Astrocyte (in vitro differentiated cells and primary cell): ENCODE measurements around the gene PRRG2. TPM values are rescaled to one million over a fixed set of nuclear protein-coding genes. Genes with fewer than 3 reads are reported as not detected.
A peak's percentile ranks its signal among the peaks of the same experiment; 100 is the strongest.

Experiments
- DNase-seq: peaks from one replicate; pipeline ENCODE4 v3.0.0-alpha.2; 2010; ENCODE audit warnings: low read depth
- FAIRE-seq: peaks from 2 replicates; lab custom pipeline; 2011; peaks lifted over from hg19 to GRCh38; lab: Jason Lieb, UNC
- H2AFZ ChIP-seq: 2 replicates; pipeline ENCODE4 v1.6.0; 2012; ENCODE audit warnings: low read depth, low read length, inconsistent platforms
- H3K27ac ChIP-seq: 2 replicates; pipeline ENCODE4 v1.5.1; 2011; ENCODE audit warnings: low read depth, low read length, inconsistent platforms
- H3K27me3 ChIP-seq: 2 replicates; pipeline ENCODE4 v1.6.0; 2011; ENCODE audit warnings: low read length, inconsistent platforms; ENCODE audit not compliant: insufficient read depth
- H3K36me3 ChIP-seq: 2 replicates; pipeline ENCODE4 v1.5.1; 2011; ENCODE audit warnings: low read length, inconsistent platforms; ENCODE audit not compliant: insufficient read depth
- H3K4me1 ChIP-seq: 2 replicates; pipeline ENCODE4 v1.5.1; 2011; ENCODE audit warnings: low read length, inconsistent platforms; ENCODE audit not compliant: insufficient read depth
- H3K4me2 ChIP-seq: 2 replicates; pipeline ENCODE4 v1.6.0; 2012; ENCODE audit warnings: low read length, inconsistent platforms
- H3K4me3 ChIP-seq: 2 replicates; pipeline ENCODE4 v1.5.1; 2011; ENCODE audit warnings: low read depth, mild to moderate bottlenecking, low read length, inconsistent platforms; ENCODE audit not compliant: insufficient read depth
- H3K79me2 ChIP-seq: 2 replicates; pipeline ENCODE4 v1.6.0; 2012; ENCODE audit warnings: mild to moderate bottlenecking, low read length, inconsistent platforms; ENCODE audit not compliant: insufficient read depth
- H3K9ac ChIP-seq: 2 replicates; pipeline ENCODE4 v1.6.0; 2012; ENCODE audit warnings: mild to moderate bottlenecking, low read length, inconsistent platforms
- H3K9me3 ChIP-seq: 2 replicates; pipeline ENCODE4 v1.5.1; 2012; ENCODE audit warnings: low read depth, mild to moderate bottlenecking, low read length, inconsistent platforms; ENCODE audit not compliant: insufficient read depth
- H4K20me1 ChIP-seq: 2 replicates; pipeline ENCODE4 v1.6.0; 2012; ENCODE audit warnings: low read length, inconsistent platforms; ENCODE audit not compliant: insufficient read depth
- H3K27ac Mint-ChIP-seq: one replicate; pipeline ENCODE4 v1.8.0; 2021; ENCODE audit warnings: mild to moderate bottlenecking, mixed read lengths; ENCODE audit not compliant: unreplicated experiment
- H3K27me3 Mint-ChIP-seq: one replicate; pipeline ENCODE4 v1.8.0; 2021; ENCODE audit warnings: low read depth, mixed read lengths; ENCODE audit not compliant: unreplicated experiment
- H3K36me3 Mint-ChIP-seq: one replicate; pipeline ENCODE4 v1.8.0; 2021; ENCODE audit warnings: low read depth, mixed read lengths; ENCODE audit not compliant: unreplicated experiment
- H3K4me1 Mint-ChIP-seq: one replicate; pipeline ENCODE4 v1.8.0; 2021; ENCODE audit warnings: low read depth, mixed read lengths; ENCODE audit not compliant: unreplicated experiment
- H3K4me3 Mint-ChIP-seq: one replicate; pipeline ENCODE4 v1.8.0; 2021; ENCODE audit warnings: mild to moderate bottlenecking, moderate library complexity, mixed read lengths; ENCODE audit not compliant: unreplicated experiment
- H3K9me3 Mint-ChIP-seq: one replicate; pipeline ENCODE4 v1.8.0; 2021; ENCODE audit warnings: mild to moderate bottlenecking, mixed read lengths; ENCODE audit not compliant: unreplicated experiment
- CTCF ChIP-seq: IDR thresholded peaks from 2 replicates; pipeline ENCODE4 v1.5.1; 2011; ENCODE audit warnings: low read depth, mild to moderate bottlenecking, inconsistent platforms, low read length, moderate library complexity; ENCODE audit not compliant: insufficient read depth
- EZH2 ChIP-seq: IDR thresholded peaks from 2 replicates; pipeline ENCODE4 v1.6.1; 2012; ENCODE audit warnings: mild to moderate bottlenecking, low read length, inconsistent platforms; ENCODE audit not compliant: insufficient read depth
- total RNA-seq: library from RNA; stranded (reverse); gene quantifications from 2 replicates; pipeline ENCODE4 v1.2.1, GENCODE V29; 2021

PRRG2 gene
- total RNA-seq, 1 donor from 2014 or later: 1.3 TPM

- Mint-ChIP-seq H3K4me1 (peaks cover 32% of the 10 kb centered on the region), H3K4me3 (peak within 1 kb of the TSS; percentile 100), H3K36me3 (peaks cover 3% of the 10 kb centered on the region), H3K27ac (peak within 1 kb of the TSS; percentile 100), H3K27me3 (no peaks in the 10 kb centered on the region), H3K9me3 (peaks cover 1% of the 10 kb centered on the region)
- Histone ChIP-seq H3K4me1 (peaks cover 40% of the 10 kb centered on the region), H3K27me3 (no peaks in the 10 kb centered on the region), H2AFZ (no peak within 1 kb of the TSS), H3K9me3 (no peaks in the 10 kb centered on the region), H3K27ac (peak within 1 kb of the TSS; percentile 99), H4K20me1 (peaks cover 21% of the 10 kb centered on the region), H3K36me3 (no peaks in the 10 kb centered on the region), H3K79me2 (peaks cover 42% of the 10 kb centered on the region), H3K4me2 (peak within 1 kb of the TSS; percentile 96), H3K9ac (peak within 1 kb of the TSS; percentile 100), H3K4me3 (peak within 1 kb of the TSS; percentile 79)
- FAIRE-seq (peak; percentile 80), DNase-seq (peak; percentile 99)
- TF ChIP-seq EZH2 (no peak), CTCF (no peak)
These were observed 59.2 kb downstream of the PRRG2 start, which contains the start of gene RRAS for GRCh38 chr19:49640113-49640898. Gene RRAS, minus strand, starts transcription at chr19:49640143. Its CDS starts 45 bp downstream, at chr19:49640098.

Other genes starting within 250 kb of the PRRG2 start
- 0.20 TPM in 1 of 2 replicates, not detected in the other for gene CD37, start 245.9 kb upstream of the PRRG2 start, total RNA-seq
- 46.5 and 58.2 TPM in 2 replicates for gene TEAD2, start 218.9 kb upstream of the PRRG2 start, total RNA-seq
- 0.89 and 1.1 TPM in 2 replicates for gene DKKL1, start 217.4 kb upstream of the PRRG2 start, total RNA-seq
- gene KASH5, start 193.1 kb upstream of the PRRG2 start, total RNA-seq: not detected in 2 replicates
- not detected in 2 replicates for gene PTH2, start 157.9 kb upstream of the PRRG2 start, total RNA-seq
- gene GFY, start 155.9 kb upstream of the PRRG2 start, total RNA-seq: not detected in 2 replicates
- 0.12 and 0.16 TPM in 2 replicates for gene SLC17A7, start 139.8 kb upstream of the PRRG2 start, total RNA-seq
- gene PIH1D1, start 129.5 kb upstream of the PRRG2 start, total RNA-seq: 61.3 and 76.4 TPM in 2 replicates
- 13.0 and 19.2 TPM in 2 replicates for gene ALDH16A1, start 128.1 kb upstream of the PRRG2 start, total RNA-seq
- 0.38 TPM in 1 of 2 replicates, not detected in the other for gene FLT3LG, start 107.1 kb upstream of the PRRG2 start, total RNA-seq
- 2,066 and 2,119 TPM in 2 replicates for gene RPL13A, start 93.7 kb upstream of the PRRG2 start, total RNA-seq
- gene RPS11, start 84.9 kb upstream of the PRRG2 start, total RNA-seq: 1,263 and 1,399 TPM in 2 replicates
- 32.2 and 40.6 TPM in 2 replicates for gene FCGRT, start 68.7 kb upstream of the PRRG2 start, total RNA-seq
- 20.2 and 27.5 TPM in 2 replicates for gene RCN3, start 53.3 kb upstream of the PRRG2 start, total RNA-seq
- gene NOSIP, start 760 bp upstream of the PRRG2 start, total RNA-seq: 74.6 and 83.8 TPM in 2 replicates
- 29.7 and 29.9 TPM in 2 replicates for gene PRR12, start 9.9 kb downstream of the PRRG2 start, total RNA-seq
- gene RRAS, start 58.8 kb downstream of the PRRG2 start, total RNA-seq: 94.7 and 104 TPM in 2 replicates
- 105 and 107 TPM in 2 replicates for gene SCAF1, start 60.9 kb downstream of the PRRG2 start, total RNA-seq
- gene IRF3, start 84.5 kb downstream of the PRRG2 start, total RNA-seq: 63.0 and 68.1 TPM in 2 replicates
- 26.6 and 31.5 TPM in 2 replicates for gene BCL2L12, start 84.6 kb downstream of the PRRG2 start, total RNA-seq
- 215 and 235 TPM in 2 replicates for gene PRMT1, start 96.0 kb downstream of the PRRG2 start, total RNA-seq
- gene ADM5, start 108.3 kb downstream of the PRRG2 start, total RNA-seq: 0.65 and 1.6 TPM in 2 replicates
- gene CPT1C, start 109.8 kb downstream of the PRRG2 start, total RNA-seq: 33.3 and 33.6 TPM in 2 replicates
- not detected in 2 replicates for gene TSKS, start 182.0 kb downstream of the PRRG2 start, total RNA-seq
- gene AP2A1, start 185.7 kb downstream of the PRRG2 start, total RNA-seq: 163 and 168 TPM in 2 replicates
- 8.9 and 9.8 TPM in 2 replicates for gene FUZ, start 232.0 kb downstream of the PRRG2 start, total RNA-seq
- 61.3 and 72.2 TPM in 2 replicates for gene MED25, start 237.0 kb downstream of the PRRG2 start, total RNA-seq